Keratinocyte (primary cell): ENCODE measurements around the gene C6orf62. TPM values are rescaled to one million over a fixed set of nuclear protein-coding genes. Genes with fewer than 3 reads are reported as not detected.

Source experiments
- DNase-seq: peaks from one replicate; pipeline ENCODE4 v3.0.0-alpha.2; 2011; ENCODE audit warnings: low read depth, missing footprints, low spot score
- FAIRE-seq: peaks from 2 replicates; lab custom pipeline; 2011; peaks lifted over from hg19 to GRCh38; lab: Jason Lieb, UNC
- H2AFZ ChIP-seq: 2 replicates; pipeline ENCODE4 v1.6.0; 2012; ENCODE audit warnings: low read length, control low read depth, inconsistent platforms; ENCODE audit not compliant: control insufficient read depth
- H3K27ac ChIP-seq: 2 replicates; pipeline ENCODE4 v1.5.1; 2011; ENCODE audit warnings: low read length; ENCODE audit not compliant: control insufficient read depth, insufficient read depth
- H3K27me3 ChIP-seq: 3 replicates; pipeline ENCODE4 v1.6.0; 2011; ENCODE audit warnings: low read length; ENCODE audit not compliant: control insufficient read depth, insufficient read depth; ENCODE audit errors: extremely low read depth
- H3K36me3 ChIP-seq, 2 experiments: 2 replicates in 1 of 2; 3 replicates in 1 of 2; pipeline ENCODE4 v1.5.1; 2011; ENCODE audit warnings: low read length in 2 of 2, mild to moderate bottlenecking in 1 of 2; ENCODE audit not compliant: control insufficient read depth in 2 of 2, insufficient read depth in 2 of 2; ENCODE audit errors: extremely low read depth in 1 of 2
- H3K4me1 ChIP-seq: 3 replicates; pipeline ENCODE4 v1.5.1; 2011; ENCODE audit warnings: low read length; ENCODE audit not compliant: control insufficient read depth, insufficient read depth; ENCODE audit errors: extremely low read depth
- H3K4me2 ChIP-seq: 3 replicates; pipeline ENCODE4 v1.6.0; 2011; ENCODE audit warnings: low read depth, low read length; ENCODE audit not compliant: control insufficient read depth, insufficient read depth; ENCODE audit errors: extremely low read depth
- H3K4me3 ChIP-seq, 3 experiments: fragments of 200-600 bp in 1 of 3; sonication (generic) in 1 of 3; 2 replicates in 2 of 3; 3 replicates in 1 of 3; pipeline ENCODE4 v1.5.1; 2011 to 2016; ENCODE audit warnings: low read length in 3 of 3, mild to moderate bottlenecking in 3 of 3, control low read depth in 2 of 3, inconsistent platforms in 1 of 3, low read depth in 1 of 3, mixed read lengths in 1 of 3, mixed run types in 1 of 3, moderate library complexity in 1 of 3; ENCODE audit not compliant: control insufficient read depth in 2 of 3, insufficient read depth in 2 of 3; ENCODE audit errors: extremely low read depth in 1 of 3
- H3K79me2 ChIP-seq: 2 replicates; pipeline ENCODE4 v1.6.0; 2012; ENCODE audit warnings: low read length; ENCODE audit not compliant: control insufficient read depth, insufficient read depth
- H3K9ac ChIP-seq: 3 replicates; pipeline ENCODE4 v1.6.0; 2011; ENCODE audit warnings: low read length; ENCODE audit not compliant: control insufficient read depth, insufficient read depth; ENCODE audit errors: extremely low read depth
- H3K9me1 ChIP-seq: 3 replicates; pipeline ENCODE4 v1.6.0; 2011; ENCODE audit warnings: low read length; ENCODE audit not compliant: control insufficient read depth, insufficient read depth; ENCODE audit errors: extremely low read depth
- H3K9me3 ChIP-seq: 2 replicates; pipeline ENCODE4 v1.5.1; 2012; ENCODE audit warnings: low read depth, low read length; ENCODE audit not compliant: control insufficient read depth
- H4K20me1 ChIP-seq: 3 replicates; pipeline ENCODE4 v1.6.0; 2011; ENCODE audit warnings: low read length; ENCODE audit not compliant: control insufficient read depth, insufficient read depth; ENCODE audit errors: extremely low read depth
- EZH2 ChIP-seq: IDR thresholded peaks from one replicate; pipeline ENCODE4 v1.6.1; 2012; ENCODE audit warnings: inconsistent platforms, mild to moderate bottlenecking, low read length, moderate library complexity
- dilution Hi-C: fragments of 300-500 bp; cut with MboI; formaldehyde crosslinking; loops from one replicate; pipeline ENCODE4 v1.7.0; 2020; ENCODE audit warnings: low sequenced_read_pairs; ENCODE audit not compliant: extremely low pct_ligation_motif_present
- polyA plus RNA-seq, 5 experiments: library from polyadenylated mRNA; depleted of rRNA in 3 of 5; stranded (reverse) in 3 of 5; stranded (forward) in 1 of 5; unstranded in 1 of 5; fragments of >200 nt; gene quantifications; 1 replicate in 1 of 5; 2 replicates in 3 of 5; 3 replicates in 1 of 5; pipeline versions ENCODE4 v1.2.1 to v1.2.3, GENCODE V29; 2011 to 2012; ENCODE audit warnings: missing spikeins in 2 of 5, low read depth in 1 of 5, low replicate concordance in 1 of 5
- TF ChIP-seq, protein P1 (sequence below), 3 experiments: IDR thresholded peaks in 1 of 3; conservative IDR thresholded peaks in 1 of 3; optimal IDR thresholded peaks in 1 of 3; 2 replicates in 2 of 3; 3 replicates in 1 of 3; pipeline versions ENCODE3 to v1.5.1; 2011; ENCODE audit warnings: low read length in 3 of 3, mild to moderate bottlenecking in 3 of 3, moderate library complexity in 2 of 3, control low read depth in 1 of 3, inconsistent platforms in 1 of 3; ENCODE audit not compliant: insufficient read depth in 2 of 3; ENCODE audit errors: extremely low read depth in 1 of 3

The C6orf62 gene
- polyA plus RNA-seq, 1 donor (not counting 4 experiments of a cell fraction or from before 2014, with no cell fraction given): 77.3 TPM

DNA sequence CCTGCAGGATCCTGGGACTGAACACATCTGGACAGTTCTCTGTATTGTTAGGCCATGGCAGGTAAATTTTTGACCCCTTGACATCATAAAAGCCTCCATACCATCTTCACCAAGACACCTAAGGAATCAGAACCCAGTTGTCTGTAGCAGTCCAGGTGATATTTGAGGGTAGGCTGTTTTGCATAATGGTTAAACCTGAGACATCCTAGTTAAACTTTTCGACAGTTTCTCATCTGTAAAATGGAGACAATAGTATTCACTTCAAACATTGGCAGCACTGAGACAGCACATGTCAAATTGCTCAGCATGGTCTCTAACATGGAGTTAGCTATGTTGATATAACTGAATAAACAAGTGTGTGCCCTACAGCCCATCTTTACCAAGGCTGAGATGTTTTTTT lies 24.8 kb downstream of the C6orf62 start:
- TF ChIP-seq EZH2: no peak
- TF ChIP-seq, protein P1, sequence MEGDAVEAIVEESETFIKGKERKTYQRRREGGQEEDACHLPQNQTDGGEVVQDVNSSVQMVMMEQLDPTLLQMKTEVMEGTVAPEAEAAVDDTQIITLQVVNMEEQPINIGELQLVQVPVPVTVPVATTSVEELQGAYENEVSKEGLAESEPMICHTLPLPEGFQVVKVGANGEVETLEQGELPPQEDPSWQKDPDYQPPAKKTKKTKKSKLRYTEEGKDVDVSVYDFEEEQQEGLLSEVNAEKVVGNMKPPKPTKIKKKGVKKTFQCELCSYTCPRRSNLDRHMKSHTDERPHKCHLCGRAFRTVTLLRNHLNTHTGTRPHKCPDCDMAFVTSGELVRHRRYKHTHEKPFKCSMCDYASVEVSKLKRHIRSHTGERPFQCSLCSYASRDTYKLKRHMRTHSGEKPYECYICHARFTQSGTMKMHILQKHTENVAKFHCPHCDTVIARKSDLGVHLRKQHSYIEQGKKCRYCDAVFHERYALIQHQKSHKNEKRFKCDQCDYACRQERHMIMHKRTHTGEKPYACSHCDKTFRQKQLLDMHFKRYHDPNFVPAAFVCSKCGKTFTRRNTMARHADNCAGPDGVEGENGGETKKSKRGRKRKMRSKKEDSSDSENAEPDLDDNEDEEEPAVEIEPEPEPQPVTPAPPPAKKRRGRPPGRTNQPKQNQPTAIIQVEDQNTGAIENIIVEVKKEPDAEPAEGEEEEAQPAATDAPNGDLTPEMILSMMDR (optimal IDR thresholded peaks at IDR 0.05 in 1 of 3, IDR thresholded peaks at IDR 0.05 in 1 of 3, conservative IDR thresholded peaks at IDR 0.05 in 1 of 3; ENCODE audit: extremely low read depth in 1 of 3, insufficient read depth in 2 of 3, low read length in 3 of 3): no peak
- no peaks in the 10 kb centered on the region for H4K20me1 ChIP-seq
- peaks cover 0 to 1% of the 10 kb centered on the region in 2 experiments for H3K36me3 ChIP-seq
- no peak overlapping the region for H3K27ac ChIP-seq
- no peaks in the 10 kb centered on the region for H3K27me3 ChIP-seq
- no peak for DNase-seq
- H3K9ac ChIP-seq: no peak overlapping the region
- no peak overlapping the region for H2AFZ ChIP-seq
- no peaks in the 10 kb centered on the region for H3K4me1 ChIP-seq
- no peak overlapping the region for H3K4me2 ChIP-seq
- no peak overlapping the region for H3K4me3 ChIP-seq
- dilution Hi-C loops: no loop called here
- H3K9me1 ChIP-seq: no peaks in the 10 kb centered on the region
- H3K9me3 ChIP-seq: no peaks in the 10 kb centered on the region
- FAIRE-seq: no peak
- H3K79me2 ChIP-seq: no peaks in the 10 kb centered on the region

DNA sequence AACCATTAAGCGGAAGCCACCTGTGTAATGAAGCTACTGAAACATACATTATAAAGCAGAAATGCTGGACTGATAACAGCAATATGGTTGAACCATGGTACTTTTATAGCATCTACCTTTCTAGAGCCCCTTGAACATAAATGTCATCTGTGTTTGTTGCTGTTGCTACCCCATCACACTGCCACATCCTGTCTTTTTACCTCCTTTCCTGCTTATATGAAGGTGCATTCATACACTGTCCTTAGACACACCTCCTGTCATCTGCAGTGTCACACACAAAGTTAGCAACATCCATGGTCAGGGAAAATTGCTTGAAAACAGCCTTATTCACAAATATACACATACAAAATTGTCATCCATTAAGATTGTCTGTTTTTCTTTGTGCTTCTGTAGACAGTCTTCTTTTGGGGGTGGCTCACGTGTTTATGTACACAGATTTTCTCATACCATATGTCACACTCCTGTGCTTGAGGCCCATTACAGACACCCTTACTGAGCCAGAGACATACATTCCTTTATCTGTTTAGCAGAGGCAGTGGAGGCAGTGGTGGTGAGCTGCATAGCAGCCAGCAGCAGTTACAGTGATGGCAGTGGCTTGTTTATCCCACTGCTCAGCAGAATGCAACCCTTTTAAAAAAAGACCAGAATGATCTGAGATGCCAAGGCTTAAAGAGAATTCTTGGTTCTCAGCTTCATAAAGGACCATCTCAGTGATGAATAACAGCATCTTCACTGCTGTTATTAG lies 25.9 kb downstream of the C6orf62 start:
- Histone ChIP-seq H2AFZ (no peak overlapping the region), H3K4me3 (no peak overlapping the region), H3K27ac (no peak overlapping the region), H3K4me1 (no peaks in the 10 kb centered on the region), H3K36me3 (peaks cover 0 to 1% of the 10 kb centered on the region in 2 experiments), H4K20me1 (no peaks in the 10 kb centered on the region), H3K79me2 (no peaks in the 10 kb centered on the region), H3K4me2 (no peak overlapping the region), H3K9me1 (no peaks in the 10 kb centered on the region), H3K9ac (no peak overlapping the region), H3K27me3 (no peaks in the 10 kb centered on the region), H3K9me3 (no peaks in the 10 kb centered on the region)
- FAIRE-seq: no peak
- dilution Hi-C loops: no loop called here
- TF ChIP-seq, protein P1 (optimal IDR thresholded peaks at IDR 0.05 in 1 of 3, IDR thresholded peaks at IDR 0.05 in 1 of 3, conservative IDR thresholded peaks at IDR 0.05 in 1 of 3; ENCODE audit: extremely low read depth in 1 of 3, insufficient read depth in 2 of 3, low read length in 3 of 3): no peak
- no peak for TF ChIP-seq EZH2
- DNase-seq: no peak
